GM12878 (cell line): Measurements from ENCODE around the gene BCL10. TPM values are rescaled to one million over a fixed set of nuclear protein-coding genes. Genes with fewer than 3 reads are reported as not detected.
A peak's percentile ranks its signal among the peaks of the same experiment; 100 is the strongest.

ENCODE experiments used
- ATF7 ChIP-seq: fragments of 450-650 bp; IDR thresholded peaks from 2 replicates; pipeline ENCODE4 v1.6.1; 2016; ENCODE audit warnings: low read depth, mild to moderate bottlenecking
- BMI1 ChIP-seq: fragments of 450-650 bp; IDR thresholded peaks from 2 replicates; pipeline ENCODE4 v1.6.1; 2016; ENCODE audit warnings: mild to moderate bottlenecking, moderate library complexity, borderline replicate concordance
- CBFB ChIP-seq: IDR thresholded peaks from 2 replicates; pipeline ENCODE4 v1.6.1; 2016; ENCODE audit warnings: antibody characterized with exemption, low read depth
- CBX3 ChIP-seq: fragments of 200-600 bp; sonication (generic); IDR thresholded peaks from 2 replicates; pipeline ENCODE4 v1.6.1; 2016; ENCODE audit warnings: low read depth, borderline replicate concordance
- DPF2 ChIP-seq: fragments of 450-650 bp; IDR thresholded peaks from 2 replicates; pipeline ENCODE4 v1.6.1; 2017; ENCODE audit warnings: mild to moderate bottlenecking
- FOXM1 ChIP-seq: IDR thresholded peaks from 2 replicates; pipeline ENCODE4 v1.6.1; 2012; ENCODE audit warnings: low read depth, mild to moderate bottlenecking, inconsistent platforms, low read length, moderate library complexity
- HDAC2 ChIP-seq: fragments of 200-600 bp; sonication (generic); IDR thresholded peaks from 2 replicates; pipeline ENCODE4 v1.6.1; 2017
- IKZF1 ChIP-seq: fragments of 450-650 bp; conservative IDR thresholded peaks from 2 replicates; pipeline ENCODE4 v1.6.1; 2017; ENCODE audit warnings: antibody characterized with exemption, mild to moderate bottlenecking
- IRF4 ChIP-seq: IDR thresholded peaks from 2 replicates; pipeline ENCODE4 v1.6.1; 2011; ENCODE audit warnings: low read depth, low read length
- JUND ChIP-seq: IDR thresholded peaks from 2 replicates; pipeline ENCODE4 v1.6.1; 2012; ENCODE audit warnings: low read depth, mild to moderate bottlenecking, low read length, improper control_type of control experiment, moderate library complexity
- KLF5 ChIP-seq: fragments of 450-650 bp; IDR thresholded peaks from 2 replicates; pipeline ENCODE4 v1.6.1; 2014; ENCODE audit warnings: mild to moderate bottlenecking; ENCODE audit not compliant: partially characterized antibody
- MTA2 ChIP-seq: fragments of 450-650 bp; IDR thresholded peaks from 2 replicates; pipeline ENCODE4 v1.6.1; 2016; ENCODE audit warnings: low read depth, mild to moderate bottlenecking, moderate library complexity
- NFYB ChIP-seq: IDR thresholded peaks from 2 replicates; pipeline ENCODE4 v1.6.1; 2011; ENCODE audit warnings: low read depth, mild to moderate bottlenecking, low read length, improper control_type of control experiment, moderate library complexity; ENCODE audit not compliant: insufficient read depth
- NR2F1 ChIP-seq: fragments of 450-650 bp; conservative IDR thresholded peaks from 2 replicates; pipeline ENCODE4 v1.6.1; 2017; ENCODE audit warnings: mild to moderate bottlenecking
- RFX5 ChIP-seq: IDR thresholded peaks from 2 replicates; pipeline ENCODE4 v1.6.1; 2011; ENCODE audit warnings: low read depth, low read length, improper control_type of control experiment
- SIN3A ChIP-seq: IDR thresholded peaks from 2 replicates; pipeline ENCODE4 v1.6.1; 2012; ENCODE audit warnings: low read depth, low read length, improper control_type of control experiment
- SMAD5 ChIP-seq: IDR thresholded peaks from 2 replicates; pipeline ENCODE4 v1.6.1; 2016; ENCODE audit warnings: antibody characterized with exemption, low read depth
- STAT1 ChIP-seq: fragments of 450-650 bp; conservative IDR thresholded peaks from 2 replicates; pipeline ENCODE4 v1.6.1; 2014; ENCODE audit warnings: antibody characterized with exemption, mild to moderate bottlenecking
- TCF12 ChIP-seq: IDR thresholded peaks from 2 replicates; pipeline ENCODE4 v1.6.1; 2011; ENCODE audit warnings: low read depth, mild to moderate bottlenecking, low read length
- WRNIP1 ChIP-seq: IDR thresholded peaks from 2 replicates; pipeline ENCODE4 v1.6.1; 2011; ENCODE audit warnings: low read depth, low read length, improper control_type of control experiment, borderline replicate concordance
- ZNF207 ChIP-seq: fragments of 450-650 bp; IDR thresholded peaks from 2 replicates; pipeline ENCODE4 v1.6.1; 2014; ENCODE audit warnings: antibody characterized with exemption, mild to moderate bottlenecking, borderline replicate concordance
- ZNF384 ChIP-seq: IDR thresholded peaks from 2 replicates; pipeline ENCODE4 v1.6.1; 2012; ENCODE audit warnings: low read depth, mild to moderate bottlenecking, low read length, improper control_type of control experiment, borderline replicate concordance
- ZZZ3 ChIP-seq: IDR thresholded peaks from 2 replicates; pipeline ENCODE4 v1.6.1; 2011; ENCODE audit warnings: low read depth; ENCODE audit not compliant: control insufficient read depth, insufficient read length
- polyA plus RNA-seq, 11 experiments: library from polyadenylated mRNA; depleted of rRNA in 4 of 11; unstranded in 6 of 11; stranded (reverse) in 5 of 11; fragments of >200 nt; fragmentation: Nextera tagmentation in 4 of 11; fragmentation: Illumina TruSeq in 1 of 11; extraction: Ambion mirVana in 4 of 11; extraction: Trizol in 1 of 11; gene quantifications; 1 replicate in 1 of 11; 2 replicates in 10 of 11; pipeline versions ENCODE4 v1.2.1 to v1.2.3, GENCODE V29; 2011 to 2016; ENCODE audit warnings: inconsistent platforms in 2 of 11, missing spikeins in 2 of 11, low read depth in 1 of 11
- total RNA-seq, 4 experiments: library from RNA; depleted of rRNA in 3 of 4; stranded (reverse); fragments of >200 nt in 3 of 4; fragmentation: Illumina TruSeq in 1 of 4; extraction: Trizol in 1 of 4; gene quantifications; 2 replicates each; pipeline versions ENCODE4 v1.2.1 to v1.2.3, GENCODE V29; 2013 to 2021
- TF ChIP-seq, protein P1 (sequence below): fragments of 450-650 bp; IDR thresholded peaks from 2 replicates; pipeline ENCODE4 v1.6.1; 2016; ENCODE audit warnings: mild to moderate bottlenecking
- TF ChIP-seq, protein P2 (sequence below): fragments of 450-650 bp; formaldehyde crosslinking; IDR thresholded peaks from 2 replicates; pipeline ENCODE4 v1.5.0; 2022; ENCODE audit warnings: mild to moderate bottlenecking, missing genetic modification characterization
- TF ChIP-seq, protein P3 (sequence below): fragments of 450-650 bp; IDR thresholded peaks from 2 replicates; pipeline ENCODE4 v1.6.1; 2016; ENCODE audit warnings: mild to moderate bottlenecking

Gene BCL10
- total and polyA plus RNA-seq, 10 of the 15 experiments (the other 5 are each of a cell fraction or from before 2014, with no cell fraction given): 10.6 to 35.2 (median 19.5) TPM

DNA sequence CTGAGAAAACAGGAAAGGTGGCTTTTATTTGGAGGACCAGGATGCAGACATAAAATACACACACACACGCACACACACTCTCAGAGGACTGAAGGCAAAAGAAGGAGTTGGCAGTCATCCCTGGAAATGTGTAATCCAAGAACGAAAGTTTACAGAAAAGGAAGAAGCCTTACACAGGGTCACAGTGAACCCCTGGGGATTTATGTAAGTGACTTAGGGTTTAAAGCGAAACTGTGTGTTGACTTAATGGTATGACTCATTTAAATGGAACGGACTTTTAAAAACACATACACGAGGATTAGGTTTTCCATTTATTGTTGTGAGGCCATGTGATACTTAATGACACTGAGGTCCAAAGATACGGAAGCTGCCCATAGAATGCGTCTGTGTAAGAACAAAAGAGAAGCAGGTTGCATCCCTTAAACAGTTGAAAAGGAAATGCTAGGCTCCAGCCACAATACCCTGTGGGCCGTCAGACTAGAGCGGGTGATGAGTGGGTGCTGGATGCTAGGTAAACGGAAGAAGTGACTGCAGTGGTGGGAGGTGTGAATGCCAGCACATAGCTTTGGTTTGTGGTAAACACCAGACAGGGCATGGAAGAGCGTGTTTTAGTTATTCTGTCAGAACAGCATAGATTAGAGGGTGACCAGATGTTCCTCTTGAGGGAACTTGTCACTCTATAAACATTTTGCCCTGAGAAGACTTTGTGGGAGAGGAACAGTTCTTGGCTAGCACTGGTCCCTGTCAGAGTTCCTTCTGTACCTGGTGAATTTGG is 21.6 kb upstream of the BCL10 start (continued):
- TF ChIP-seq JUND (0 out of 2 replicates have a peak, but pooled peaks have one; percentile 6), CBX3 (no peak), SIN3A (0 out of 2 replicates have a peak, but pooled peaks have one; percentile 11), ZNF207 (0 out of 2 replicates have a peak, but pooled peaks have one; percentile 46), ZNF384 (no peak), WRNIP1 (no peak), FOXM1 (0 out of 2 replicates have a peak, but pooled peaks have one; percentile 46), NR2F1 (peak; percentile 83), STAT1 (no peak), IRF4 (peak; percentile 13; the same call in 1 of the 2 replicates), ZZZ3 (no peak), BMI1 (peak; percentile 74; the same call in 1 of the 2 replicates), RFX5 (no peak), IKZF1 (peak; percentile 94), ATF7 (peak; percentile 83), TCF12 (0 out of 2 replicates have a peak, but pooled peaks have one; percentile 48), KLF5 (peak; percentile 57), SMAD5 (no peak), CBFB (0 out of 2 replicates have a peak, but pooled peaks have one; percentile 28), DPF2 (peak; percentile 95; the same call in 1 of the 2 replicates), NFYB (no peak), HDAC2 (no peak), MTA2 (peak; percentile 93)
- TF ChIP-seq, protein P1, sequence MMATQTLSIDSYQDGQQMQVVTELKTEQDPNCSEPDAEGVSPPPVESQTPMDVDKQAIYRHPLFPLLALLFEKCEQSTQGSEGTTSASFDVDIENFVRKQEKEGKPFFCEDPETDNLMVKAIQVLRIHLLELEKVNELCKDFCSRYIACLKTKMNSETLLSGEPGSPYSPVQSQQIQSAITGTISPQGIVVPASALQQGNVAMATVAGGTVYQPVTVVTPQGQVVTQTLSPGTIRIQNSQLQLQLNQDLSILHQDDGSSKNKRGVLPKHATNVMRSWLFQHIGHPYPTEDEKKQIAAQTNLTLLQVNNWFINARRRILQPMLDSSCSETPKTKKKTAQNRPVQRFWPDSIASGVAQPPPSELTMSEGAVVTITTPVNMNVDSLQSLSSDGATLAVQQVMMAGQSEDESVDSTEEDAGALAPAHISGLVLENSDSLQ: peak; percentile 69
- TF ChIP-seq, protein P2, sequence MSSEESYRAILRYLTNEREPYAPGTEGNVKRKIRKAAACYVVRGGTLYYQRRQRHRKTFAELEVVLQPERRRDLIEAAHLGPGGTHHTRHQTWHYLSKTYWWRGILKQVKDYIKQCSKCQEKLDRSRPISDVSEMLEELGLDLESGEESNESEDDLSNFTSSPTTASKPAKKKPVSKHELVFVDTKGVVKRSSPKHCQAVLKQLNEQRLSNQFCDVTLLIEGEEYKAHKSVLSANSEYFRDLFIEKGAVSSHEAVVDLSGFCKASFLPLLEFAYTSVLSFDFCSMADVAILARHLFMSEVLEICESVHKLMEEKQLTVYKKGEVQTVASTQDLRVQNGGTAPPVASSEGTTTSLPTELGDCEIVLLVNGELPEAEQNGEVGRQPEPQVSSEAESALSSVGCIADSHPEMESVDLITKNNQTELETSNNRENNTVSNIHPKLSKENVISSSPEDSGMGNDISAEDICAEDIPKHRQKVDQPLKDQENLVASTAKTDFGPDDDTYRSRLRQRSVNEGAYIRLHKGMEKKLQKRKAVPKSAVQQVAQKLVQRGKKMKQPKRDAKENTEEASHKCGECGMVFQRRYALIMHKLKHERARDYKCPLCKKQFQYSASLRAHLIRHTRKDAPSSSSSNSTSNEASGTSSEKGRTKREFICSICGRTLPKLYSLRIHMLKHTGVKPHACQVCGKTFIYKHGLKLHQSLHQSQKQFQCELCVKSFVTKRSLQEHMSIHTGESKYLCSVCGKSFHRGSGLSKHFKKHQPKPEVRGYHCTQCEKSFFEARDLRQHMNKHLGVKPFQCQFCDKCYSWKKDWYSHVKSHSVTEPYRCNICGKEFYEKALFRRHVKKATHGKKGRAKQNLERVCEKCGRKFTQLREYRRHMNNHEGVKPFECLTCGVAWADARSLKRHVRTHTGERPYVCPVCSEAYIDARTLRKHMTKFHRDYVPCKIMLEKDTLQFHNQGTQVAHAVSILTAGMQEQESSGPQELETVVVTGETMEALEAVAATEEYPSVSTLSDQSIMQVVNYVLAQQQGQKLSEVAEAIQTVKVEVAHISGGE (CRISPR knock-in tag): no peak
- TF ChIP-seq, protein P3, sequence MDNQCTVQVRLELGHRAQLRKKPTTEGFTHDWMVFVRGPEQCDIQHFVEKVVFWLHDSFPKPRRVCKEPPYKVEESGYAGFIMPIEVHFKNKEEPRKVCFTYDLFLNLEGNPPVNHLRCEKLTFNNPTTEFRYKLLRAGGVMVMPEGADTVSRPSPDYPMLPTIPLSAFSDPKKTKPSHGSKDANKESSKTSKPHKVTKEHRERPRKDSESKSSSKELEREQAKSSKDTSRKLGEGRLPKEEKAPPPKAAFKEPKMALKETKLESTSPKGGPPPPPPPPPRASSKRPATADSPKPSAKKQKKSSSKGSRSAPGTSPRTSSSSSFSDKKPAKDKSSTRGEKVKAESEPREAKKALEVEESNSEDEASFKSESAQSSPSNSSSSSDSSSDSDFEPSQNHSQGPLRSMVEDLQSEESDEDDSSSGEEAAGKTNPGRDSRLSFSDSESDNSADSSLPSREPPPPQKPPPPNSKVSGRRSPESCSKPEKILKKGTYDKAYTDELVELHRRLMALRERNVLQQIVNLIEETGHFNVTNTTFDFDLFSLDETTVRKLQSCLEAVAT: peak; percentile 92
